SH-SY5Y (cell line): ENCODE results near the gene ETNK1.

ENCODE experiments used
- GATA2 ChIP-seq: IDR thresholded peaks from 2 replicates; pipeline ENCODE4 v1.6.1; 2011; ENCODE audit warnings: mild to moderate bottlenecking, low read depth, low read length
- GATA3 ChIP-seq: IDR thresholded peaks from 2 replicates; pipeline ENCODE4 v1.6.1; 2011; ENCODE audit warnings: low read depth, mild to moderate bottlenecking, low read length, moderate library complexity

Gene ETNK1

DNA sequence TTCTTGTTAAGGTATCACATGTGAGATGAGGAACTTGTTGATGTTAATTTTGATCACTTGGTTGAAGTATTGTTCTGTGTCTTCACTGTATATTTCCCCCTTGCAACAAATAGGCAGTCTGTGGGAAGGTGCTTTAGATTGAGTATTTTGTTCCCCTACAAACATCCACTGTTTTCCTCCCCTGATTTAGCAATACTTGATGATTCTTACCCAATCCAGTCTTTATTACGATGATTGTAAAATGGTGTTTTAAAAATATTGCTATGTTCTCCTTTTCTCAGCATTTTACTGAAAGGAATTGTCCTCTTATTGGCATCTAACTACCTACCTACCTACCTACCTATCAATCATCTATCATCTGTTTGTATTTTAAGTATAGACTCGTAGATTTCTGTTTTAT is 66.3 kb downstream of the ETNK1 start:
- TF ChIP-seq GATA3 = no peak
- no peak for TF ChIP-seq GATA2

DNA sequence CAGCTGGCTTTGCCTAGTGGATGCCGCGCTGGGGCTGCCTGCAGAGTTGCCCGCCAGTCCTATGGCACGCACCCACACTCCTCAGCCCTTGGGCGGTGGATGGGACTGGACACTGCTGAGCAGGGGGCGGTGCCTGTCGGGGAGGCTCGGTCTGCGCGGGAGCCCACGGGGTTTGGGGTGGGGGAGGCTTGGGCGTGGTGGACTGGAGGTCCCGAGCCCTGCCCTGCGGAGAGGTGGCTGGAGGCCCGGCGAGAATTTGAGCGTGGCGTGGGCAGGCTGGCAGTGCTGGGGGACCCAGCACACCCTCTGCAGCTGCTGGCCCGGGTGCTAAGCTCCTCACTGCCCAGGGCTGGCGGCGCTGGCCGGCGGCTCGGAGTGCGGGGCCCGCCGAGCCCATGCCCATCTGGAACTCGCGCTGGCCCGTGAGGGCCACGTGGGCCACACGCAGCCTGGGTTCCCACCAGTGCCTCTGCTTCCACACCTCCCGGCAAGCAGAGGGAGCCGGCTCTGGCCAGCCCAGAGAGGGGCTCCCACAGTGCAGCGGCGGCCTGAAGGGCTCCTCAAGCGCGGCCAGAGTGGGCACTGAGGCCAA is 68.1 kb downstream of the ETNK1 start:
- TF ChIP-seq GATA2 (no peak), GATA3 (no peak)

DNA sequence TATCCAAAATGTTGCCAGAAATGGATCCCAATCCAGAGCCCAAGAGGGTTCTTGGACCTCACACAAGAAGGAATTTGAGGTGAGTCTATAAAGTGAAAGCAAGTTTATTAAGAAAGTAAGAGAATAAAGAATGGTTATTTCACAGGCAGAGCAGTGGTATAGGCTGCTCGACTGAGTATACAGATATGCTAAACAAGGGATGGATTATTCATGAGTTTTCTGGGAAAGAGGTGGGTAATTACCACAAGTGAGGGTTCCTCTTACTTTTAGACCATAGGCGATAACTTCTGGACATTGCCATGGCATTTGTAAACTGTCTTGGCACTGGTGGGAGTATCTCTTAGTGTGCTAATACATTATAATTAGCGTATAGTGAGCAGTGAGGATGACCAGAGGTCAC is 73.6 kb downstream of the ETNK1 start:
- no peak for TF ChIP-seq GATA3
- TF ChIP-seq GATA2 = no peak

DNA sequence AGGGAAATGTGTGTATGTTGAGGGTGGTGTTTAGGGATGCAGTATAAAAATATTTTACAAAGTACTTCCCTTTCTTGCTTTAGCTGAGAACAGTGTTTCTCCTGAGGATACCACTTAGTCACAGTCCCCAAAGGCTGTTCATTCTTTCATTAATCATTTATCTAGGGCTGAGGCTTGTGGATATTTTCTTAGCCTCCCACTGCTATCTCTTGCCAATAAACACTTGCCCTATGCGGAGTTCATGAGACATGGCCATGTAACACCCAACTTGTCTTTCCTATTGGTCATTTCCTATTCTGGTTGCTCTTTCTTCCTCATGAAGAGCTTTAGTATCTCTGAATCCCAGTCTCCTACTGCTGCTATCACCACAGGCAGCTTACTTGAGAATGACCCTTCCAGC is 75.1 kb downstream of the ETNK1 start:
- TF ChIP-seq GATA2 = no peak
- no peak for TF ChIP-seq GATA3

DNA sequence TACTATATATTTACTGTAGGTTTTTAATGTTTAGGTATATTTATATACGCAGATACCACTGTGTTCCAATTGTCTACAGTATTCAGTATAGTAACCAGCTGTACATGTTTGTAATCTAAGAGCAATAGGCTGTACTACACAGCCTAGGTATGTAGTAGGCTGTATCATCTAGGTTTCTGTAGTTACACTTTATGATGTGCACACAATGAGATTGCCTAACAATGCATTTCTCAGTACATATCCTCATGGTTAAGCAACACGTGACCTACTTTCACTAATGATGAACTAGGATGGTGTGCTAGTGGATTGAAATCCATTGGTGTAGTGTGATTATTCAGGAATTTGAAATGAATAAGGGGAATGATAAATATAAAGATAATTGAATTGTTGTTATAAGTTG is 77.7 kb downstream of the ETNK1 start:
- TF ChIP-seq GATA3 (no peak), GATA2 (no peak)

DNA sequence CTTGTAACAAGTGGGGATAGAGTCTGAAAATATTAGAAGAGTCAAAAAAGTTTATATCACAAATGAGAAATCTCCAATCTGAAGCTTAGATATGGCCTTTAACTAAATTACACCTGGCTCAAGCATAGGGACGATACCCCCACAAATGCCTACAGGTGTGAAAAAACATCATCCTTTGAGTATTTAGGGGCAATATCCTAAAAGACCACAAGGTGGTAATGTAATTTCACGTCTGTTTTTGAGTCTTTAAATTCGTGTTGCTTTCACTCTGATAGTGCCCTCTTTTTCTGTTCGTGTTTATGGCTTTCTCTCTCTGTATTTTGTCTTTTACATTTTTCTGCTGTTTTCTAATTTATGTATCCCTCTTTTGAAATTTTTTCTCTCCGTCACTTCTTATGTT is 84.3 kb downstream of the ETNK1 start:
- TF ChIP-seq GATA2 (no peak), GATA3 (no peak)

DNA sequence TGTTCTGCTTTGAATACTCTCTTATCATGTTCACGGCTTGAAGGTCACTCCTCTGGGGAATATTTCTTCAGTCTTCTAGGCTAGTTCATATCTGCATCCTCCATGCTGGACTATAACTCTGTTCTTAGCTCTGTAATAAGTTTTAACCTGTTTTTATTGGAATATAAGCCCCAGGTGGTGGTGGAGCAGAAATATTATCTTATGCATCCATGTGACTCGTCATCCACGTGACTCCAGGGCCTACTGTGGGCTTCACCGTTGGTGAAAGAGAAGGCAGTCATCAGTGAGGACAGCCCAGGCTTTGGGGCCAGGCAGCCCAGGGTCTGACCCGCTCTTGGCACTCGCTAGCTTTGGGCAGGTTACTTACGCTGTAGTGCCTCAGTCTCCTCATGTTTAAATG is 87.1 kb downstream of the ETNK1 start:
- TF ChIP-seq GATA2 = no peak
- no peak for TF ChIP-seq GATA3

DNA sequence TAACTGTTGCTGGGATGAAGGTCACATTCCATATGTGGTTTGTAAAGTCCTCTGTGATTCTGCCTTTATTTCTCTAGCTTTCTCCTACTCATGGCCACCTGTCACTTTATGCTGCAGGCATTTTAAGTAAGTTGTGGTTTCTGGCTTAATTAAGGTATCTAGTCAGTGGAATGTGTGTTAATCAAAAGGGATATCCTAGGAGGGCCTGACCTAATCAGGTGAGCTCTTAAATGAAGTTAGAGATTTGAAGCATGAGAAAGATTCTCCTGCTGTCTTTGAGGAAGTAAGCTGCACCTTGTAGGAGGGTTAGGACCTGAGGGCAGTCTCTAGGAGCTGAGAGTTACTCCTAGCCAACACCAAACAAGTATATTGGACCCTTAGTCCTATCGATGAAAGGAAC is 90.3 kb downstream of the ETNK1 start:
- TF ChIP-seq GATA3 (no peak), GATA2 (no peak)

DNA sequence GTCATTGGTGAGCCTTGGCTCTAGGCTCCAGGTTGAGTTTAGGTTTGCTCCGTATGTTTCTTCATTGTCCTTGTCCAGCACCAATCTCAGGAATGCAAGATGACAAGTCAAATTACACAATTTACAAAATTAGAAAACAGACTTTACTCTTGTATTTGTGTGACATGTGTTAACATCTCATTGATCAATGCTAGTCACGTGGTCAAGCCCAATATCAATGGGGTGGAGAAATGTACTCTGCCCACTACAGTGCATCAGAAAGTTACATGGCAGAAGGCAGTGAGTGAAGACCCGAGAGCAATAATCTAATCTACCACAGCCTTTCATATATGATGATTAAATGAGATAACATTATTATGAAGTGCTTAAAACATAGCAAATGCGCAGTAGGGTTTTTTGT is 94.8 kb downstream of the ETNK1 start:
- TF ChIP-seq GATA2 = no peak
- no peak for TF ChIP-seq GATA3

DNA sequence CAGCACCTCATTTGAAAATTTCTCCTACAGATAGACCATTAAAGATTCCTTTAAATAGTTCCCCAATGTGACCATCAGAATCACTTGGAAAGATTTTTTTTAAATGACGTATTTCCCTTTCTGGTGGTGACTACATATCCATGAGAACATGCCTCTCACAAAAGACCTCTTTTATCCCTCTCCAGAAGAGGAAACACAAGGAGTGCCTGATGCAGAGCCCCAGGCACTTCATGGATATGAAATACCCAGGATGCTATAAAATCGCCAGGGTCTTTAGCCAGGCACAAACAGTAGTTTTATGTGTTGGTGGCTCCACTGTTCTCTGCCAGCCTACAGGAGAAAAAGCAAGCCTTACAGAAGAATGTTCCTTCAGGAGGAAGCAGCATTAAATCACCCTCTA is 97.1 kb downstream of the ETNK1 start:
- no peak for TF ChIP-seq GATA3
- no peak for TF ChIP-seq GATA2

DNA sequence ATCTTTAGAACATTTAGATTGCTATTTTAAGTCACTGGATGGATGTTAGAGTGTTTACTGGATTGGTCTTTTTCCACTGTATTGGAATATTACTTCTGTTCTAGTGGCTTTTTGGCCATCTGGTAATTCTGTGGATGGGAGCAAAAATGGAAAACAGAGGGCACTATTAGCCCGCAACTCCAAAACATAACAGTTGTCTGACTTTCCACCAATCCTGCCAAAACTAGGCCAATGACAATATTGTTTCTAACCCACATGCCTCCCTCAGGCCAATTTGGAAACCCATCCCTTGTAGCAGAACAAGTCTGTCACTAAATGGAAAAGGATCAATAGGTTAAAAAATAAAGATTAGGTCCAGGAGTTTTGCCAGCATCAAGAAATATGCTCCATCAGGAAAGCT is 97.8 kb downstream of the ETNK1 start:
- TF ChIP-seq GATA2 (no peak), GATA3 (no peak)

DNA sequence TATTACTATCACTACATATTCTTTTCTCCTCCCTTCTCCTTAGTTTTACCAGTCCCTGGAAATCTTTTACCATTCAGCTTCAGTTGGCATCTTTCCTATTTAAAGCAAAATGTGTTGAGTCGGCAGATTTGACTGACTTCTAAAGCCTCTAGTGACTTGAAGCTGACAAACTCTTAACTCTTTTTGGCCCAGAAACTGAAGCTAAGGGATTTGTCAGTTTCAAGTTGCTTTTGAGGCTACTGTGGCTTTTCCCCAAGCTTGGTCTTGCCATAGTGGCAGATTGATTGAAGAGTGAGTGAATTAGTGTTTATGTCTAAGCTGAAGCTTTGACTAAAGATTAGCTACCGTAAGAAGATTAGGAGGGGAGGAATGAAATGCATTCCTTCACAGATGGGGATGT is 104.0 kb downstream of the ETNK1 start:
- no peak for TF ChIP-seq GATA3
- TF ChIP-seq GATA2 = no peak

DNA sequence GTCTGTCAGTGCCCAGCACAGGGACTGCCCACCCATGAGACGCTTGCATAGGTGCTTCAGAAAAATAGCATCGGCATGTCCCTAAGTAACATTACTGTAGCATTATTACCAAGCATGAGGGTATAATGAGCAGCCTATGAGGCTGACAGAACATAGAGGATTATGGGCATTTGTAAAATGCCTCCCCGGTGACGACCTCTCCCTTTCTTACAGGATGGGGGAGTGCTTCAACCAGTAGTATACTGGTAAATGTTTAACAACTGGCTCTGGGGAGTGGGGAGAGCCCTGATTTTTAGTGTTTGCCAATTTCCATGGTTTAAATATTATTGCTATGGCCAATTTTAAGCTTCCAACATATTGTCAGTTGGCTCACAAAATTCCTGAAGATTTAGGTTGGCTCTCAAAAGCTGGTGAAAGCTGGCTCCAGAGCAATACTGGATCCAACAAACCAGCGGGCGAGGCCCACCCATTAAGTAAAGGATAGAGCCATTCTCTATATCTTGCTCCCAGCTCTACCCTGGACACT is 104.5 kb downstream of the ETNK1 start:
- TF ChIP-seq GATA3 = no peak
- TF ChIP-seq GATA2 = no peak

DNA sequence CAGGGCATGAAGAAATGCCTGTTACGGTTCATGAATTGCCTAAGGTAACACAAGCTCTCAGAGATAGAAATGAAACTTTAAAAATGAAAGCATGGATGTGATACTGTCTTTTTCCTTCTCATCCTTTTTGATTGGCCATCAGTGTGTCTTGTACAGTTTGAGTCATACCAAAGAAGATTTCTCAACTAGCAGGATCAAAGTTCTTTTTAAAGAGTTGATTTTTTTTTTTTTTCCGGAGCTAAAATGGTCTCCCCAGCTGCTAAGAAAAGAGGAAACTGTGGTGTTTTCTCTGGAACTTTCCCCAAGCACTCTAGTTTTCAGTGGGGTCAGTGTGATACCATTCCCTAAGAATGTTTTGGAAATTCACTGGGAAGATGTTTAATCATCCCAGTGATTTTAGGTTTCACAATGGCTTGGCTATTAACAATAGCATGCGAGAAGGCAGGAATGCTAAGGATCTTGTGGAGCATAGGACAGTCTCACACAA is 105.0 kb downstream of the ETNK1 start:
- no peak for TF ChIP-seq GATA3
- TF ChIP-seq GATA2 = no peak

DNA sequence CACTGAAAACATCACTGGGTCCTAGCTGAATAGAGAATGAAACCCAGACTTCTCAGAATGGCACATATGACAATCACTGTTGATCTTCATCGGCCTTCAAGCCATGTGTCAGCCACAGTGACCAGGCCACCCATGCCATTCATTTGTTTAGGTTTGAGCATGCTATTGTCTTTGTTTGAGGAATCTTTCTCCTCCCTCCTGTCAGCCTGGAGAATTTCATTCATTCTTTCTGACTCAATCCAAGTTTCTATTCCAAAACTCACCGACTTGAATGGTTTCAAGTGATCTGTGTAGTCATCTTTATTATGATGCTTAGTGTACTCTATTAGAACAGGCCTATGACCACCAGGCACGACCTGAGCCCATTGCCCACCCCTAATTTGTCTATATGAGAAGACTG is 106.3 kb downstream of the ETNK1 start:
- TF ChIP-seq GATA3 = no peak
- no peak for TF ChIP-seq GATA2

DNA sequence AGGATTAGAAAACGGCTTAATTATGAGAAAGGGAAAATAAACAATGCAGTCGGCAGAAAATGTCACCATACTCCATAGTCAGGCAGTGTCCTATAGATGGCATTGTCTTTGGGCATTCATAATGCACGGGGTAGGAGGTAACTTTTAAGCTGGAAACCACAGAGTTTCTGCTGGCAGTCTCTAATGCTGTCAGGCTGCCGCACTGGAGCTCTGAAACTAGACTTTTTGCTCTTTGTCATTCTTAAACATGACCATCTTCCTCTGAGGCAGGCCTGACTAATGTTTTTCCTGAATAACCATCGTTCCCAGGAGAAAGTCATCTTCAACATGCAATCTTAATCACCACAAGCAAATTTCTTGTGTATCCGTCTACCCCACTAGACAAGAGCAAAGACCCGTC is 108.8 kb downstream of the ETNK1 start:
- no peak for TF ChIP-seq GATA3
- no peak for TF ChIP-seq GATA2

DNA sequence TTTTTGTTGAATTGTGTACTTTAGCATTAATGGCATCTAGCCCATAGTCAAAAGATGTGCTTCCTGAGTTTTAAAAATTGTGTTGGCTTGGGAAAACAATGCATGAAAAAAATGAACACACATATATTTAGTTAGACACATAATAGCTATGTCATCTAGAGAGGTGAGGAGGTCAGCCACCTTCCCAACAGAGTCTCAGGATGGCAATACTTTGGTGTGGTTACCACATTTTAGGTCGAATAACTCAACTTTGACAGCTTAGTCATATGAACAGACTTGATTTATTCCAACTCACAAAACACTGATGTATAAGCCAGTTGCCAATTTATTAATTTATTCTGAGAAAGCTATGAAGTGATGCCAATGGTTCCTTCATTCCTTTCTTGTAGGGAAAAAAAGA is 114.0 kb downstream of the ETNK1 start:
- no peak for TF ChIP-seq GATA3
- TF ChIP-seq GATA2 = no peak
